Tongue (tissue), 3 donors: ENCODE results near the gene SLC9A5. TPM values are rescaled to one million over a fixed set of nuclear protein-coding genes. Genes with fewer than 3 reads are reported as not detected.

Experiments
- DNase-seq: peaks from one replicate; pipeline ENCODE4 v3.0.0-alpha.2; 2015
- small RNA-seq: library from RNA; depleted of rRNA; stranded (forward); fragments of <200 nt; gene quantifications from one replicate; pipeline ENCODE3, GENCODE V24; 2014; ENCODE audit warnings: low replicate concordance
- total RNA-seq: library from RNA; depleted of rRNA; stranded (reverse); fragments of >200 nt; gene quantifications from one replicate; pipeline ENCODE4 v1.2.3, GENCODE V29; 2014

The SLC9A5 gene
- total RNA-seq, 1 donor from 2014 or later, result 0.10 TPM

DNA sequence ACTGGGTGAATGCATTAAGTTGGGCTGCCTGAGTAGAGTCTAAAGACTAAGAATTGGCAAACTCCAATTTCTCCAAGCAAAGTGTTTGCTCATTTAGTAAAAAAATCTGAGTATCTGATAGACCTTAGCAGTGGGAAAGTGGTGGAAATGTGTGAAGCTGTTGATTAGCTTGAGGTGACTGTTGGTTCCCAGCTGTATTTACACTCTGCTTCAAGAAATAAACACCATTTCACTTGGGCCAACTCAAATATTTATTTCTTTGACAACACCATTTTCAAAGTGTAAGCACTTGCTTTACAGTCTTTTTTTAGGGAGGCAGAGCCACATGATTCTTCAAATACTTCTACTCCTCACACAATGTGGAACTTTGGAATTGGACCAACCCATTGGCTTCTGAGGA, 69.1 kb downstream of the SLC9A5 start:
- no peak for DNase-seq

Small RNA genes within 50 kb of the gene (small RNA-seq; reads per million reads assigned to genes)
- 4.4 reads per million, percentile 92 among the genes with 10 or more reads in this experiment for gene MIR328

Other genes with a start within 250 kb of the SLC9A5 start
- gene CBFB, start 219.8 kb upstream of the SLC9A5 start, total RNA-seq, result 52.6 TPM
- gene PHAF1, start 139.0 kb upstream of the SLC9A5 start, total RNA-seq, result 16.3 TPM
- 25.2 TPM for gene B3GNT9, start 98.0 kb upstream of the SLC9A5 start, total RNA-seq
- gene TRADD, start 89.1 kb upstream of the SLC9A5 start, total RNA-seq, result 7.7 TPM
- 1.6 TPM for gene FBXL8, start 89.0 kb upstream of the SLC9A5 start, total RNA-seq
- 3.8 TPM for gene HSF4, start 84.2 kb upstream of the SLC9A5 start, total RNA-seq
- gene NOL3, start 78.4 kb upstream of the SLC9A5 start, total RNA-seq, result 40.4 TPM
- gene MATCAP1, start 65.0 kb upstream of the SLC9A5 start, total RNA-seq, result 14.1 TPM
- 3.6 TPM for gene EXOC3L1, start 58.8 kb upstream of the SLC9A5 start, total RNA-seq
- 38.9 TPM for gene E2F4, start 56.8 kb upstream of the SLC9A5 start, total RNA-seq
- gene ELMO3, start 49.8 kb upstream of the SLC9A5 start, total RNA-seq, result 4.0 TPM
- 19.7 TPM for gene TMEM208, start 21.8 kb upstream of the SLC9A5 start, total RNA-seq
- gene FHOD1, start 1.5 kb upstream of the SLC9A5 start, total RNA-seq, result 10.1 TPM
- gene PLEKHG4, start 30.6 kb downstream of the SLC9A5 start, total RNA-seq, result 21.0 TPM
- 0.10 TPM for gene KCTD19, start 77.8 kb downstream of the SLC9A5 start, total RNA-seq
- 0.41 TPM for gene LRRC36, start 77.8 kb downstream of the SLC9A5 start, total RNA-seq
- 135 TPM for gene TPPP3, start 144.5 kb downstream of the SLC9A5 start, total RNA-seq
- 14.2 TPM for gene ZDHHC1, start 167.5 kb downstream of the SLC9A5 start, total RNA-seq
- gene HSD11B2, start 182.1 kb downstream of the SLC9A5 start, total RNA-seq, result 7.8 TPM
- gene ATP6V0D1, start 232.2 kb downstream of the SLC9A5 start, total RNA-seq, result 90.3 TPM
- gene AGRP, start 234.6 kb downstream of the SLC9A5 start, total RNA-seq, result not detected